HEK293 (cell line): ENCODE measurements around the gene IRF7.
A peak's percentile ranks its signal among the peaks of the same experiment; 100 is the strongest.

Source experiments
- CTCF ChIA-PET: fragments of 350-600 bp; formaldehyde crosslinking; extraction: SDS; loops from one replicate; lab custom pipeline; 2021; ENCODE audit warnings: antibody characterized with exemption; lab: Yijun Ruan, JAX
- POLR2A ChIA-PET: fragments of 300-600 bp; formaldehyde crosslinking; extraction: SDS; loops from one replicate; lab custom pipeline; 2020; ENCODE audit warnings: antibody characterized with exemption, inconsistent platforms; lab: Yijun Ruan, JAX
- H3K27ac ChIP-seq: fragments of 200-500 bp; sonication (Bioruptor generic); 2 replicates; pipeline ENCODE4 v1.5.1; 2014; ENCODE audit warnings: low read depth, low read length, control low read depth, inconsistent platforms; ENCODE audit errors: extremely low read depth
- H3K36me3 ChIP-seq, 2 experiments: fragments of 200-500 bp in 1 of 2; sonication (Bioruptor generic) in 1 of 2; 1 replicate in 1 of 2; 2 replicates in 1 of 2; pipeline ENCODE4 v1.5.1; 2014 to 2017; ENCODE audit warnings: inconsistent platforms in 2 of 2, low read length in 2 of 2; ENCODE audit not compliant: control insufficient read depth in 2 of 2, insufficient read depth in 1 of 2
- H3K4me1 ChIP-seq: fragments of 200-500 bp; sonication (Bioruptor generic); 2 replicates; pipeline ENCODE4 v1.5.1; 2014; ENCODE audit warnings: mild to moderate bottlenecking, low read length, inconsistent platforms; ENCODE audit not compliant: control insufficient read depth, insufficient read depth
- H3K4me3 ChIP-seq: 2 replicates; pipeline ENCODE4 v1.5.1; 2011; ENCODE audit warnings: low read depth, mild to moderate bottlenecking, control low read depth, low read length, moderate library complexity
- H3K9me3 ChIP-seq: fragments of 200-500 bp; sonication (Bioruptor generic); 2 replicates; pipeline ENCODE4 v1.5.1; 2014; ENCODE audit warnings: low read depth, low read length, inconsistent platforms; ENCODE audit not compliant: control insufficient read depth, insufficient read depth
- FEZF1 ChIP-seq: fragments of 450-650 bp; formaldehyde crosslinking; IDR thresholded peaks from 2 replicates; pipeline ENCODE4 v1.5.1; 2016; ENCODE audit warnings: missing biosample characterization, missing genetic modification characterization
- IKZF3 ChIP-seq: fragments of 450-650 bp; IDR thresholded peaks from 2 replicates; pipeline ENCODE4 v1.5.0; 2018; ENCODE audit warnings: missing biosample characterization, mild to moderate bottlenecking, missing genetic modification characterization, moderate library complexity
- KLF1 ChIP-seq: fragments of 450-650 bp; formaldehyde crosslinking; IDR thresholded peaks from 2 replicates; pipeline ENCODE4 v1.5.1; 2016; ENCODE audit warnings: missing biosample characterization, missing genetic modification characterization
- KLF8 ChIP-seq: fragments of 450-650 bp; formaldehyde crosslinking; IDR thresholded peaks from 2 replicates; pipeline ENCODE4 v1.5.1; 2016; ENCODE audit warnings: missing biosample characterization, missing genetic modification characterization
- SCRT1 ChIP-seq: fragments of 450-650 bp; formaldehyde crosslinking; IDR thresholded peaks from 2 replicates; pipeline ENCODE4 v1.5.1; 2016; ENCODE audit warnings: missing biosample characterization, missing genetic modification characterization, borderline replicate concordance
- SCRT2 ChIP-seq: fragments of 450-650 bp; formaldehyde crosslinking; IDR thresholded peaks from 2 replicates; pipeline ENCODE4 v1.5.1; 2016; ENCODE audit warnings: missing biosample characterization, missing genetic modification characterization
- TCF7L2 ChIP-seq: IDR thresholded peaks from 2 replicates; pipeline ENCODE4 v1.6.1; 2011; ENCODE audit warnings: low read depth, mild to moderate bottlenecking, inconsistent platforms, low read length, moderate library complexity, borderline replicate concordance
- ZBTB7A ChIP-seq: fragments of 450-650 bp; formaldehyde crosslinking; IDR thresholded peaks from 2 replicates; pipeline ENCODE4 v1.5.1; 2016; ENCODE audit warnings: low read depth, missing biosample characterization, missing genetic modification characterization
- ZNF155 ChIP-seq: fragments of 450-650 bp; formaldehyde crosslinking; IDR thresholded peaks from 2 replicates; pipeline ENCODE4 v1.5.1; 2016; ENCODE audit warnings: missing biosample characterization, missing genetic modification characterization
- ZNF19 ChIP-seq: fragments of 450-650 bp; formaldehyde crosslinking; IDR thresholded peaks from 2 replicates; pipeline ENCODE4; 2016; ENCODE audit warnings: missing biosample characterization, missing genetic modification characterization, low read depth
- ZNF211 ChIP-seq: fragments of 450-650 bp; formaldehyde crosslinking; IDR thresholded peaks from 2 replicates; pipeline ENCODE4 v1.5.1; 2016; ENCODE audit warnings: low read depth, missing biosample characterization, missing genetic modification characterization
- ZNF221 ChIP-seq: fragments of 450-650 bp; formaldehyde crosslinking; IDR thresholded peaks from 2 replicates; pipeline ENCODE4 v1.5.1; 2017; ENCODE audit warnings: missing biosample characterization, missing genetic modification characterization, borderline replicate concordance
- ZNF514 ChIP-seq: fragments of 450-650 bp; formaldehyde crosslinking; IDR thresholded peaks from 2 replicates; pipeline ENCODE4 v1.5.1; 2016; ENCODE audit warnings: missing biosample characterization, missing genetic modification characterization
- ZNF560 ChIP-seq: fragments of 450-650 bp; formaldehyde crosslinking; IDR thresholded peaks from 2 replicates; pipeline ENCODE4 v1.5.1; 2017; ENCODE audit warnings: missing biosample characterization, missing genetic modification characterization, borderline replicate concordance
- ZNF561 ChIP-seq: fragments of 450-650 bp; IDR thresholded peaks from 2 replicates; pipeline ENCODE4 v1.5.1; 2018; ENCODE audit warnings: missing biosample characterization, missing genetic modification characterization, borderline replicate concordance
- ZNF600 ChIP-seq: fragments of 450-650 bp; formaldehyde crosslinking; IDR thresholded peaks from 2 replicates; pipeline ENCODE4 v1.5.1; 2016; ENCODE audit warnings: missing biosample characterization, missing genetic modification characterization
- ZNF623 ChIP-seq: fragments of 450-650 bp; formaldehyde crosslinking; IDR thresholded peaks from 2 replicates; pipeline ENCODE4 v1.5.1; 2016; ENCODE audit warnings: missing biosample characterization, missing genetic modification characterization
- ZNF701 ChIP-seq: fragments of 450-650 bp; formaldehyde crosslinking; IDR thresholded peaks from 2 replicates; pipeline ENCODE4 v1.5.1; 2016; ENCODE audit warnings: missing biosample characterization, missing genetic modification characterization
- ZNF837 ChIP-seq: fragments of 450-650 bp; formaldehyde crosslinking; IDR thresholded peaks from 2 replicates; pipeline ENCODE4 v1.5.1; 2016; ENCODE audit warnings: missing biosample characterization, missing genetic modification characterization
- ZNF843 ChIP-seq: fragments of 450-650 bp; formaldehyde crosslinking; IDR thresholded peaks from 2 replicates; pipeline ENCODE4 v1.5.1; 2016; ENCODE audit warnings: missing biosample characterization, missing genetic modification characterization
- ZSCAN23 ChIP-seq: fragments of 450-650 bp; formaldehyde crosslinking; IDR thresholded peaks from 2 replicates; pipeline ENCODE4 v1.5.1; 2016; ENCODE audit warnings: missing biosample characterization, missing genetic modification characterization
- ZSCAN30 ChIP-seq: fragments of 450-650 bp; IDR thresholded peaks from 2 replicates; pipeline ENCODE4 v1.5.1; 2018; ENCODE audit warnings: missing biosample characterization, mild to moderate bottlenecking, missing genetic modification characterization, moderate library complexity
- TF ChIP-seq, protein P1 (sequence below): fragments of 450-650 bp; formaldehyde crosslinking; IDR thresholded peaks from 2 replicates; pipeline ENCODE4 v1.5.1; 2016; ENCODE audit warnings: missing biosample characterization, missing genetic modification characterization
- TF ChIP-seq, protein P2 (sequence below): fragments of 450-650 bp; formaldehyde crosslinking; optimal IDR thresholded peaks from 2 replicates; pipeline ENCODE3; 2016; ENCODE audit warnings: missing biosample characterization, mild to moderate bottlenecking, missing genetic modification characterization
- TF ChIP-seq, protein P3 (sequence below): fragments of 450-650 bp; formaldehyde crosslinking; IDR thresholded peaks from 2 replicates; pipeline ENCODE4 v1.5.1; 2017; ENCODE audit warnings: missing biosample characterization, missing genetic modification characterization

IRF7 gene

DNA sequence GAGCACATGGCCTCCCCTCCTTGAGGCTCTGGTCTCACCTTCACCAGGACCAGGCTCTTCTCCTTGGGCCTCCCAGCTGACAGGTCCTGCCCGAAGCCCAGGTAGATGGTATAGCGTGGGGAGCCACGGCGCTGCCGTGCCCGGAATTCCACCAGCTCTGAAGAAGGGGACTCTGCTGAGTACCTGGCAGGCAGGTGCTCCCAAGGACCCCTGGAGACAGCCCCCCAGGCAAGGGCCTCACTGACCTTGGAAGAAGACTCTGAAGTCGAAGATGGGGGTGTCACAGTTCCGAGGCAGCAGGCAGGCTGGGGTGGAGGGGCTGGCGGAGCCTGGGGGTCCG, 2.8 kb downstream of the IRF7 start:
- CTCF ChIA-PET, result interaction anchor here (0.6 to 2.2 kb wide), 3 partner anchors 22 to 58 kb away, joined by 3 to 9 read pairs (median 4); no protein-coding TSS in a partner anchor
- POLR2A ChIA-PET, result interaction anchor here (0.6 to 2.2 kb wide), 4 partner anchors 37 to 164 kb away, joined by 5 to 10 read pairs (median 5); partner anchors contain the start of genes GATD1 and PHRF1
- Histone ChIP-seq H3K4me1 (no peaks in the 10 kb centered on the region), H3K27ac (no peak overlapping the region), H3K4me3 (no peak overlapping the region), H3K9me3 (no peaks in the 10 kb centered on the region)
- no peak for TF ChIP-seq ZNF561 (tag by site-specific recombination)
- no peak for TF ChIP-seq ZNF701 (tag by site-specific recombination)
- TF ChIP-seq, protein P1, sequence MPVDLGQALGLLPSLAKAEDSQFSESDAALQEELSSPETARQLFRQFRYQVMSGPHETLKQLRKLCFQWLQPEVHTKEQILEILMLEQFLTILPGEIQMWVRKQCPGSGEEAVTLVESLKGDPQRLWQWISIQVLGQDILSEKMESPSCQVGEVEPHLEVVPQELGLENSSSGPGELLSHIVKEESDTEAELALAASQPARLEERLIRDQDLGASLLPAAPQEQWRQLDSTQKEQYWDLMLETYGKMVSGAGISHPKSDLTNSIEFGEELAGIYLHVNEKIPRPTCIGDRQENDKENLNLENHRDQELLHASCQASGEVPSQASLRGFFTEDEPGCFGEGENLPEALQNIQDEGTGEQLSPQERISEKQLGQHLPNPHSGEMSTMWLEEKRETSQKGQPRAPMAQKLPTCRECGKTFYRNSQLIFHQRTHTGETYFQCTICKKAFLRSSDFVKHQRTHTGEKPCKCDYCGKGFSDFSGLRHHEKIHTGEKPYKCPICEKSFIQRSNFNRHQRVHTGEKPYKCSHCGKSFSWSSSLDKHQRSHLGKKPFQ, result no peak
- no peak for TF ChIP-seq ZNF837
- no peak for TF ChIP-seq ZNF514
- TF ChIP-seq ZNF155 (tag by site-specific recombination), result no peak
- TF ChIP-seq ZNF221 (tag by site-specific recombination), result no peak
- no peak for TF ChIP-seq ZSCAN23 (tag by site-specific recombination)
- no peak for TF ChIP-seq TCF7L2
- TF ChIP-seq, all 188 proteins: peak for 0
- peaks cover 0 to 68% of the 10 kb centered on the region in 2 experiments; a peak in 1 of 3 replicates for H3K36me3 ChIP-seq

DNA sequence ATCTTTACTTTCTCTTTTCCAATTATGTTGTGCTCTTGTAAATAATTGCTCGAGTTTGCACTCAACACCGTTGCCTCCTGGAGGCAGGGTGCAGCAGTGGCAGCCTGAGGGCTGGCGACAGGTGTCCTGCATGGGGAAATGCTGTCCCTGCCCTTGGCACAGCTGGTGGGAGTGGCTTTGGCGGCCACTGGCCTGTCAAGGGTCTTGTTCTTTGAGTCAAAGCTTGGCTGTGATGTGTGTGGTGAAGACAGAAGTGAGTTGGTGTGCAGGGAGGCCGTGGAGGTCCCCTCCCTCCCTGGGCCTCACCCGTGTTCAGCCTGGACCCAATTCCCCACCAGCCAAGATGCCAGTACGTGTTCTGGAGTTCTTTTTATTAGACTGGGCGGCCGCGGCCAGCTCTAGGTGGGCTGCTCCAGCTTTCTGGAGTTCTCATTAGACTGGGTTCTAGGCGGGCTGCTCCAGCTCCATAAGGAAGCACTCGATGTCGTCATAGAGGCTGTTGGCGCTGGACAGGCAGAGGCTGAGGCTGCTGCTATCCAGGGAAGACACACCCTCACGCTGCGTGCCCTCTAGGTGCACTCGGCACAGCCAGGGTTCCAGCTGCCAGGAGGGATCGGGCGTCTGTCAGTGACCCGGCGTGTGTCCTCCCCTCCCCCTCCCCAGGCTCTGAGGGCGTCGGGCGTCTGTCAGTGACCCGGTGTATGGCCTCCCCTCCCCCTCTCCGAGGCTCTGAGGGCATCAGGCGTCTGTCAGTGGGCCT, 3.4 kb downstream of the IRF7 start:
- ChIA-PET POLR2A (interaction anchor here (1.0 to 1.8 kb wide), 2 partner anchors 36 to 46 kb away, joined by 3 to 5 read pairs; partner anchors contain the start of gene PHRF1), CTCF (interaction anchor here (0.6 to 2.2 kb wide), 4 partner anchors 23 to 58 kb away, joined by 3 to 9 read pairs (median 4); partner anchors contain the start of gene PHRF1)
- Histone ChIP-seq H3K4me1 (no peaks in the 10 kb centered on the region), H3K9me3 (no peaks in the 10 kb centered on the region), H3K36me3 (peaks cover 0 to 71% of the 10 kb centered on the region in 2 experiments; a peak in 1 of 3 replicates), H3K4me3 (no peak overlapping the region), H3K27ac (no peak overlapping the region)
- no peak for TF ChIP-seq ZNF211 (tag by site-specific recombination)
- TF ChIP-seq KLF1 (tag by site-specific recombination), result no peak
- peak; percentile 83 for TF ChIP-seq ZNF600 (tag by site-specific recombination)
- peak; percentile 95 for TF ChIP-seq SCRT2
- TF ChIP-seq ZNF560 (tag by site-specific recombination), result no peak
- no peak for TF ChIP-seq ZNF623 (tag by site-specific recombination)
- peak; percentile 13; the same call in 1 of the 2 replicates for TF ChIP-seq KLF8 (tag by site-specific recombination)
- no peak for TF ChIP-seq ZNF843
- TF ChIP-seq, protein P2, sequence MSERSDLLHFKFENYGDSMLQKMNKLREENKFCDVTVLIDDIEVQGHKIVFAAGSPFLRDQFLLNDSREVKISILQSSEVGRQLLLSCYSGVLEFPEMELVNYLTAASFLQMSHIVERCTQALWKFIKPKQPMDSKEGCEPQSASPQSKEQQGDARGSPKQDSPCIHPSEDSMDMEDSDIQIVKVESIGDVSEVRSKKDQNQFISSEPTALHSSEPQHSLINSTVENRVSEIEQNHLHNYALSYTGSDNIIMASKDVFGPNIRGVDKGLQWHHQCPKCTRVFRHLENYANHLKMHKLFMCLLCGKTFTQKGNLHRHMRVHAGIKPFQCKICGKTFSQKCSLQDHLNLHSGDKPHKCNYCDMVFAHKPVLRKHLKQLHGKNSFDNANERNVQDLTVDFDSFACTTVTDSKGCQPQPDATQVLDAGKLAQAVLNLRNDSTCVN (tag by site-specific recombination), result no peak
- TF ChIP-seq IKZF3 (tag by site-specific recombination), result no peak
- no peak for TF ChIP-seq ZNF19 (tag by site-specific recombination)
- TF ChIP-seq ZSCAN30, result no peak
- TF ChIP-seq TCF7L2, result no peak
- TF ChIP-seq, protein P3, sequence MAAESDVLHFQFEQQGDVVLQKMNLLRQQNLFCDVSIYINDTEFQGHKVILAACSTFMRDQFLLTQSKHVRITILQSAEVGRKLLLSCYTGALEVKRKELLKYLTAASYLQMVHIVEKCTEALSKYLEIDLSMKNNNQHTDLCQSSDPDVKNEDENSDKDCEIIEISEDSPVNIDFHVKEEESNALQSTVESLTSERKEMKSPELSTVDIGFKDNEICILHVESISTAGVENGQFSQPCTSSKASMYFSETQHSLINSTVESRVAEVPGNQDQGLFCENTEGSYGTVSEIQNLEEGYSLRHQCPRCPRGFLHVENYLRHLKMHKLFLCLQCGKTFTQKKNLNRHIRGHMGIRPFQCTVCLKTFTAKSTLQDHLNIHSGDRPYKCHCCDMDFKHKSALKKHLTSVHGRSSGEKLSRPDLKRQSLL (tag by site-specific recombination), result peak; percentile 60; the same call in 1 of the 2 replicates
- peak; percentile 86 for TF ChIP-seq SCRT1 (tag by site-specific recombination)
- TF ChIP-seq FEZF1, result no peak
- TF ChIP-seq ZBTB7A (tag by site-specific recombination), result no peak
